K562 (cell line): Measurements from ENCODE around the gene COPB2. TPM values are rescaled to one million over a fixed set of nuclear protein-coding genes. Genes with fewer than 3 reads are reported as not detected.

Source experiments
- CEBPB ChIP-seq: fragments of 450-650 bp; IDR thresholded peaks from 2 replicates; pipeline ENCODE4 v1.6.1; 2016; ENCODE audit warnings: missing genetic modification characterization, missing compliant biosample characterization
- JUN ChIP-seq, 2 experiments: sonication (generic) in 1 of 2; formaldehyde crosslinking in 1 of 2; IDR thresholded peaks; 2 replicates each; pipeline versions ENCODE4 v1.6.1 to v1.8.0; 2012 to 2022; ENCODE audit warnings: borderline replicate concordance in 2 of 2, mild to moderate bottlenecking in 2 of 2, improper control_type of control experiment in 1 of 2, low read depth in 1 of 2, low read length in 1 of 2, missing genetic modification reagents in 1 of 2
- JUNB ChIP-seq: fragments of 450-650 bp; formaldehyde crosslinking; conservative IDR thresholded peaks from 2 replicates; pipeline ENCODE4 v1.4.0; 2020; ENCODE audit warnings: mild to moderate bottlenecking
- NR2F6 ChIP-seq: fragments of 450-650 bp; formaldehyde crosslinking; IDR thresholded peaks from 2 replicates; pipeline ENCODE4 v1.4.0; 2020; ENCODE audit warnings: mild to moderate bottlenecking
- SRSF1 ChIP-seq: fragments of 200-400 bp; formaldehyde crosslinking; IDR thresholded peaks from 2 replicates; pipeline ENCODE4 v1.6.1; 2017; ENCODE audit warnings: mild to moderate bottlenecking, low read depth, low read length, moderate library complexity
- TSC22D4 ChIP-seq: fragments of 450-650 bp; IDR thresholded peaks from 2 replicates; pipeline ENCODE4 v1.6.1; 2016; ENCODE audit warnings: missing genetic modification characterization, missing biosample characterization, control low read depth
- UBTF ChIP-seq, 2 experiments: IDR thresholded peaks; 2 replicates each; pipeline ENCODE4 v1.6.1; 2012; ENCODE audit warnings: improper control_type of control experiment in 2 of 2, low read depth in 2 of 2, low read length in 2 of 2, borderline replicate concordance in 1 of 2
- ZNF175 ChIP-seq: fragments of 200-800 bp; sonication (Bioruptor generic); IDR thresholded peaks from 2 replicates; pipeline ENCODE4 v1.6.1; 2016; ENCODE audit warnings: low read depth, mild to moderate bottlenecking, missing genetic modification characterization, missing compliant biosample characterization
- ZNF407 ChIP-seq: fragments of 450-650 bp; IDR thresholded peaks from 2 replicates; pipeline ENCODE4 v1.6.1; 2016; ENCODE audit warnings: low read depth
- ZNF695 ChIP-seq: fragments of 450-650 bp; formaldehyde crosslinking; IDR thresholded peaks from 2 replicates; pipeline ENCODE4 v1.4.0; 2020; ENCODE audit warnings: mild to moderate bottlenecking, moderate library complexity
- polyA plus RNA-seq, 8 experiments: library from polyadenylated mRNA; depleted of rRNA in 4 of 8; stranded (reverse) in 5 of 8; unstranded in 3 of 8; fragments of >200 nt; fragmentation: Nextera tagmentation in 2 of 8; fragmentation: Illumina TruSeq in 1 of 8; extraction: Ambion mirVana in 2 of 8; extraction: Trizol in 1 of 8; gene quantifications; 2 replicates each; pipeline versions ENCODE4 v1.2.1 to v1.2.3, GENCODE V29; 2011 to 2014; ENCODE audit warnings: inconsistent platforms in 1 of 8, missing spikeins in 1 of 8
- total RNA-seq, 7 experiments: library from RNA; depleted of rRNA in 6 of 7; stranded (reverse); fragments of >200 nt in 6 of 7; fragmentation: Illumina TruSeq in 2 of 7; extraction: Trizol in 2 of 7; gene quantifications; 2 replicates each; pipeline versions ENCODE4 v1.2.1 to v1.2.3, GENCODE V29; 2011 to 2021; ENCODE audit warnings: low replicate concordance in 1 of 7
- TF ChIP-seq, protein P1 (sequence below), 2 experiments: fragments of 250-450 bp in 1 of 2; fragments of 450-650 bp in 1 of 2; sonication (Bioruptor Pico) in 1 of 2; IDR thresholded peaks; 2 replicates each; pipeline versions ENCODE4 v1.6.1 to v1.8.0; 2016 to 2021; ENCODE audit warnings: mild to moderate bottlenecking in 2 of 2, moderate library complexity in 2 of 2, missing compliant biosample characterization in 1 of 2, missing genetic modification characterization in 1 of 2
- TF ChIP-seq, protein P2 (sequence below): sonication (generic); formaldehyde crosslinking; IDR thresholded peaks from 2 replicates; pipeline ENCODE4 v1.5.0; 2020; ENCODE audit warnings: missing genetic modification reagents

The COPB2 gene
- total and polyA plus RNA-seq, 9 of the 15 experiments (the other 6 are each of a cell fraction or from before 2014, with no cell fraction given): 64.3 to 189 (median 130) TPM

- TF ChIP-seq ZNF175 (no peak), NR2F6 (CRISPR knock-in tag) (no peak), UBTF (IDR thresholded peaks at IDR 0.05; ENCODE audit: borderline replicate concordance in 1 of 2, low read depth in 2 of 2, low read length in 2 of 2) (0 out of 4 replicates have a peak, but pooled peaks of 1 of the 2 experiments have one; percentile 11), ZNF407 (no peak), SRSF1 (no peak), CEBPB (tag) (no peak), JUNB (no peak), ZNF695 (no peak), TSC22D4 (tag) (no peak), JUN (IDR thresholded peaks at IDR 0.05; ENCODE audit: borderline replicate concordance, low read depth, low read length) (no peak), JUN (CRISPR knock-in tag; IDR thresholded peaks at IDR 0.05; ENCODE audit: borderline replicate concordance) (no peak)
- TF ChIP-seq, protein P1, sequence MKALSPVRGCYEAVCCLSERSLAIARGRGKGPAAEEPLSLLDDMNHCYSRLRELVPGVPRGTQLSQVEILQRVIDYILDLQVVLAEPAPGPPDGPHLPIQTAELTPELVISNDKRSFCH (CRISPR knock-in tag; IDR thresholded peaks at IDR 0.05): no peak
- TF ChIP-seq, protein P1 (tag; IDR thresholded peaks at IDR 0.05): no peak
- TF ChIP-seq, protein P2, sequence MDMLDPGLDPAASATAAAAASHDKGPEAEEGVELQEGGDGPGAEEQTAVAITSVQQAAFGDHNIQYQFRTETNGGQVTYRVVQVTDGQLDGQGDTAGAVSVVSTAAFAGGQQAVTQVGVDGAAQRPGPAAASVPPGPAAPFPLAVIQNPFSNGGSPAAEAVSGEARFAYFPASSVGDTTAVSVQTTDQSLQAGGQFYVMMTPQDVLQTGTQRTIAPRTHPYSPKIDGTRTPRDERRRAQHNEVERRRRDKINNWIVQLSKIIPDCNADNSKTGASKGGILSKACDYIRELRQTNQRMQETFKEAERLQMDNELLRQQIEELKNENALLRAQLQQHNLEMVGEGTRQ: no peak
These were observed 45.3 kb downstream of the COPB2 start, which contains the start of gene MRPS22 (continued) for GRCh38 chr3:139343895-139344856.
